ENCODE data around the gene TMEM187. TPM values are rescaled to one million over a fixed set of nuclear protein-coding genes. Genes with fewer than 3 reads are reported as not detected.
A peak's percentile ranks its signal among the peaks of the same experiment; 100 is the strongest.

Gene TMEM187
- total RNA-seq, 1 donor from 2014 or later, result 2.4 TPM

DNA sequence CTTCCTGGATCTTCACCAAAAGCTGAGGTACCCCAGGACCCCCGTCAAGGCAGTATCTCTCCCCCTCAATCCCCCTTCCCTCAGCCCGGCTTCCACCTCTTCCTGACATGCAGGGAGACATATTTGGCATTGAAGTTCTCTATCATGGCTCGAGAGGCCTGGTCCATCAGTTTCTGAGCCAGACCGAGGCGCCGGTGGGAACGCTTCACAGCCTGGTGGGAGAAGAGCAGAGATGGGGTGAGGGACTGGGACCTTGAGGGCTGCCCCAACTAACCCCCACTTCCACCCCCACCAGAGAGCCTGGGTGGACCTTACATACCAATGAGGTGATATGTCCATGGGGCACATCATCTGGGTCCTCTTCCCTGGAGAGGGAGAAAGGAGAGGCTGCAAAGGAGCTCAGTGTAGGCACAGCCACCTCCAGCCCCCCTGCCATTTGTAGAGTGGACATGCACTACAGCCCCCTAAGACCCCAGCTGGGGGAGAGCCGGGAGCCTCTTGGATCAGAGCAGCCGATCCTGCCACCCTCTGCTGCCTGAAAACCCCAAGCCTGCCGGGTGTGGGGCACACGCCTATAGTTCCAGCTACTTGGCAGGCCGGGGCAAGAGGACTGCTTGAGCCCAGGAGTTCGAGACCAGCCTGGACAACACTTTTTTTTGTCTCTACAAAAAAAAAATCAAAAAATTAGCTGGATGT is 40.2 kb upstream of the TMEM187 start:
- Histone ChIP-seq H3K27me3 (no peaks in the 10 kb centered on the region), H3K4me3 (no peak overlapping the region), H3K4me1 (no peaks in the 10 kb centered on the region), H3K4me2 (no peak overlapping the region), H3K79me2 (ENCODE audit: low read depth) (peaks cover 18% of the 10 kb centered on the region), H3K9me3 (ENCODE audit: low read depth) (no peaks in the 10 kb centered on the region), H3K27ac (no peak overlapping the region), H4K20me1 (ENCODE audit: low read depth) (no peaks in the 10 kb centered on the region), H3F3A (ENCODE audit: low read depth) (peaks cover 24% of the 10 kb centered on the region), H3K36me3 (no peaks in the 10 kb centered on the region), H3K9ac (no peak overlapping the region), H2AFZ (replicated peaks) (no peak overlapping the region)
- Mint-ChIP-seq H3K27me3 (ENCODE audit: insufficient read depth, low read depth) (peaks cover 3% of the 10 kb centered on the region), H3K4me3 (no peak overlapping the region), H3K9me3 (peaks cover 7% of the 10 kb centered on the region), H3K27ac (no peak overlapping the region), H3K4me1 (peaks cover 17% of the 10 kb centered on the region), H3K36me3 (peaks cover 4% of the 10 kb centered on the region)
- TF ChIP-seq EZH2phosphoT487 (IDR thresholded peaks at IDR 0.05) (no peak), EZH2 (IDR thresholded peaks at IDR 0.05) (no peak)
- no peak for DNase-seq (ENCODE audit: low spot score)

DNA sequence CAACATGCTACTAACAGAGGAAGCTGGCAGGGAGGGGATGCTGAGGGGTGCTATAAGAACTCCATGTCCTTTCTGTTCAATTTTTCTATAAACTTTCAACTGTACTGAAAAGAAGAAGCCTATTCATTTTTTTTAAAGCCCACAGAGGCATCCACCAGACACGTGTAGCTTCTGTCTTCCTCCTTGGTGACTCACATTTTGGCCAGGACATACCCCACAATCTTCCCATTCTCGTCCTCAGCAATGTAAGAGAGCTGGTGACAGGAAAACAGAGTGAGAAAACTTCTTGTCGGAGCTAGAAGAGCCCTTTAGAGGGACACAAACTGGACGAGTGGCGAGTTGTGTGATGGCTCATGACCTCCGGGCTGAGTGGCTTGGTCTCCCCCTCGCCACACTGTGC is 38.8 kb upstream of the TMEM187 start:
- Histone ChIP-seq H3K27me3 (no peaks in the 10 kb centered on the region), H3F3A (ENCODE audit: low read depth) (peaks cover 12% of the 10 kb centered on the region), H3K4me2 (peak overlapping the region; percentile 86), H3K9ac (no peak overlapping the region), H3K79me2 (ENCODE audit: low read depth) (peaks cover 18% of the 10 kb centered on the region), H3K4me3 (peak overlapping the region; percentile 73), H4K20me1 (ENCODE audit: low read depth) (no peaks in the 10 kb centered on the region), H3K4me1 (no peaks in the 10 kb centered on the region), H3K27ac (no peak overlapping the region), H3K9me3 (ENCODE audit: low read depth) (no peaks in the 10 kb centered on the region), H2AFZ (replicated peaks) (no peak overlapping the region), H3K36me3 (no peaks in the 10 kb centered on the region)
- TF ChIP-seq, protein P1, sequence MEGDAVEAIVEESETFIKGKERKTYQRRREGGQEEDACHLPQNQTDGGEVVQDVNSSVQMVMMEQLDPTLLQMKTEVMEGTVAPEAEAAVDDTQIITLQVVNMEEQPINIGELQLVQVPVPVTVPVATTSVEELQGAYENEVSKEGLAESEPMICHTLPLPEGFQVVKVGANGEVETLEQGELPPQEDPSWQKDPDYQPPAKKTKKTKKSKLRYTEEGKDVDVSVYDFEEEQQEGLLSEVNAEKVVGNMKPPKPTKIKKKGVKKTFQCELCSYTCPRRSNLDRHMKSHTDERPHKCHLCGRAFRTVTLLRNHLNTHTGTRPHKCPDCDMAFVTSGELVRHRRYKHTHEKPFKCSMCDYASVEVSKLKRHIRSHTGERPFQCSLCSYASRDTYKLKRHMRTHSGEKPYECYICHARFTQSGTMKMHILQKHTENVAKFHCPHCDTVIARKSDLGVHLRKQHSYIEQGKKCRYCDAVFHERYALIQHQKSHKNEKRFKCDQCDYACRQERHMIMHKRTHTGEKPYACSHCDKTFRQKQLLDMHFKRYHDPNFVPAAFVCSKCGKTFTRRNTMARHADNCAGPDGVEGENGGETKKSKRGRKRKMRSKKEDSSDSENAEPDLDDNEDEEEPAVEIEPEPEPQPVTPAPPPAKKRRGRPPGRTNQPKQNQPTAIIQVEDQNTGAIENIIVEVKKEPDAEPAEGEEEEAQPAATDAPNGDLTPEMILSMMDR (IDR thresholded peaks at IDR 0.05), result no peak
- TF ChIP-seq EZH2phosphoT487 (IDR thresholded peaks at IDR 0.05) (no peak), EZH2 (IDR thresholded peaks at IDR 0.05) (no peak)
- peaks cover 7% of the 10 kb centered on the region for H3K9me3 Mint-ChIP-seq
- peak overlapping the region; percentile 86 for H3K4me3 Mint-ChIP-seq
- H3K27me3 Mint-ChIP-seq (ENCODE audit: insufficient read depth, low read depth), result peaks cover 3% of the 10 kb centered on the region
- peaks cover 4% of the 10 kb centered on the region for H3K36me3 Mint-ChIP-seq
- H3K27ac Mint-ChIP-seq, result no peak overlapping the region
- no peak for DNase-seq (ENCODE audit: low spot score)
- peaks cover 16% of the 10 kb centered on the region for H3K4me1 Mint-ChIP-seq

DNA sequence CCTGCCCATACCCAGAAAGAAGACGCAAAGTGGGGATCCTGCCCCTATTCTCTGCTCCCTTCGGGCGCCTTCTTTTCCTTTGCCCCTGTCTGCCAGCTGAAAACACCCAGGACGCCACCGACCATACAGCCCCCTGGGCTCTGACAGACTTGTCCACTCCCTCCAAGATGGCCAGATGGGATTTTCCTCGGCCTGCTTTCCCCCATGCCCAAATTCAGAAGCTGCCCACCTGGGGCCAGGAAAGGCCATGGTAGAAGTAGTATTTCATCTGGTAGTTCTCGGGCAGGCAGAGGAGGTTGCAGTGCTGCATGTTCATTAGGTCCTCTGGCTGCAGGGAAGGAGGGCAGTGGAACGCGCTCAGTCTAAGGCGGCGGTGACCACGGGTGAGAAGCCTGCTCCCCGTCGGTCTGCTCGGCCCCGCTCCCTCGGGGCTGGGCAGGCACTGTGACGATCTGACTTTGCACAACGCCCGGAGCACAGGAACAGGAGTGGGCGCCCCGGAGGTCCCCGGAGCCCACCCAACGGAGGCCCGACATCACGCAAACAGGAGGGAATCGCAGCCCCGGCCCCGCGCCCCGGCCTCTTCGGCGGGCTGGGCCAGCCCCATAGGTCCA is 38.3 kb upstream of the TMEM187 start:
- H3K79me2 ChIP-seq (ENCODE audit: low read depth), result peaks cover 18% of the 10 kb centered on the region
- no peaks in the 10 kb centered on the region for H3K9me3 ChIP-seq (ENCODE audit: low read depth)
- peaks cover 7% of the 10 kb centered on the region for H3K9me3 Mint-ChIP-seq
- no peaks in the 10 kb centered on the region for H3K27me3 ChIP-seq
- peak overlapping the region; percentile 73 for H3K4me3 ChIP-seq
- H3K4me1 Mint-ChIP-seq, result peaks cover 12% of the 10 kb centered on the region
- H2AFZ ChIP-seq (replicated peaks), result no peak overlapping the region
- no peak for DNase-seq (ENCODE audit: low spot score)
- no peak for TF ChIP-seq EZH2 (IDR thresholded peaks at IDR 0.05)
- H3K4me2 ChIP-seq, result peak overlapping the region; percentile 86
- H3K36me3 Mint-ChIP-seq, result peaks cover 2% of the 10 kb centered on the region
- no peak overlapping the region for H3K27ac Mint-ChIP-seq
- peaks cover 7% of the 10 kb centered on the region for H3F3A ChIP-seq (ENCODE audit: low read depth)
- no peaks in the 10 kb centered on the region for H4K20me1 ChIP-seq (ENCODE audit: low read depth)
- peak overlapping the region; percentile 86 for H3K4me3 Mint-ChIP-seq
- H3K27me3 Mint-ChIP-seq (ENCODE audit: insufficient read depth, low read depth), result peaks cover 2% of the 10 kb centered on the region
- H3K4me1 ChIP-seq, result no peaks in the 10 kb centered on the region
- no peaks in the 10 kb centered on the region for H3K36me3 ChIP-seq
- no peak overlapping the region for H3K27ac ChIP-seq
- peak overlapping the region; percentile 52 for H3K9ac ChIP-seq

DNA sequence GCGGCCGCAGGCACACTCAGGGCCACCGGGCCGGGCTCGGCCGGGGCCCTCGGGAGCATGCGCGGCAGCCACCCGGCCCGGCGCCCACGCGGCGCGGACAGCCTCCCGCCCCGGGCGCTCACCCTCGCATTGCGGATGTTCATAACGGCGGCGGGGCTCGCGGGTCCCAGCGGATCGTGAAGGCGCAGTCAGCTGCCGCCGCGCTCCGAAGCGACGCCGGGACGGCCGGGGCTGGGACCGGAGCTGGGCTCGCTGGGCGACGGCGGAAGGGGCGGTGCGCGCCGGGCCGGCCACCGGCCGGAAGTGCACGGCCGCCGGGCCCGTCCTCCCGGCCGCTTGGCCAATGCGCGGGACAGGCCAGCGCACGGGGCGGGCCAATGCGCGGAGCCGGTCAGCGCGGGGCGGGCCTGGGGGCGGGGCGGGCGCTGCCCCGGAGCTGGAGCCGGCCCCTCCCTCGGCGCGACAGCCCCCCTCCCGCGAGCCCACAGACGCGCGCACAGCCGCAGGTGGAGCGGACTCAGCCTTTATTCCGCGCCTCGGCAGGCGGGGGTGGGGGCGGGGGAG is 37.7 kb upstream of the TMEM187 start, which contains the start of gene NAA10:
NAA10 (minus strand) TSS at position 276 of the 564 bp plus-strand sequence; CDS start at position 143, 133 bp downstream.
- Mint-ChIP-seq H3K27me3 (ENCODE audit: insufficient read depth, low read depth) (peaks cover 2% of the 10 kb centered on the region), H3K36me3 (peaks cover 2% of the 10 kb centered on the region), H3K9me3 (peaks cover 7% of the 10 kb centered on the region), H3K4me1 (peaks cover 12% of the 10 kb centered on the region), H3K4me3 (peak within 1 kb of the TSS; percentile 86), H3K27ac (no peak within 1 kb of the TSS)
- Histone ChIP-seq H3K79me2 (ENCODE audit: low read depth) (peaks cover 18% of the 10 kb centered on the region), H3F3A (ENCODE audit: low read depth) (peaks cover 5% of the 10 kb centered on the region), H2AFZ (replicated peaks) (no peak within 1 kb of the TSS), H3K27me3 (no peaks in the 10 kb centered on the region), H3K27ac (no peak within 1 kb of the TSS), H3K9me3 (ENCODE audit: low read depth) (no peaks in the 10 kb centered on the region), H3K4me3 (peak within 1 kb of the TSS; percentile 73), H3K36me3 (no peaks in the 10 kb centered on the region), H3K9ac (peak within 1 kb of the TSS; percentile 52), H3K4me2 (peak within 1 kb of the TSS; percentile 86), H3K4me1 (no peaks in the 10 kb centered on the region), H4K20me1 (ENCODE audit: low read depth) (no peaks in the 10 kb centered on the region)
- no peak for TF ChIP-seq EZH2 (IDR thresholded peaks at IDR 0.05)
- peak; percentile 89 for DNase-seq (ENCODE audit: low spot score)

All from neural progenitor cell (in vitro differentiated cells).